HG03378 (cell line): ENCODE measurements around the gene ADGRL4.

Experiments used
- ATAC-seq: cut with Tn5 transposase; IDR thresholded peaks from one replicate; pipeline ENCODE4 v1.9.1; 2021; ENCODE audit warnings: mild to moderate bottlenecking, moderate library complexity; ENCODE audit not compliant: unreplicated experiment

Gene ADGRL4

GRCh38 chr1:78840453-78841271, 165.9 kb downstream of the ADGRL4 start:
- no peak for ATAC-seq
